NCI-H2196 (cell line): ENCODE results near the gene XRCC1.

ENCODE experiments used
- DNase-seq: peaks from one replicate; lab custom pipeline; 2025; ENCODE audit not compliant: unreplicated experiment; lab: John Stamatoyannopoulos, UW

XRCC1 gene

DNA sequence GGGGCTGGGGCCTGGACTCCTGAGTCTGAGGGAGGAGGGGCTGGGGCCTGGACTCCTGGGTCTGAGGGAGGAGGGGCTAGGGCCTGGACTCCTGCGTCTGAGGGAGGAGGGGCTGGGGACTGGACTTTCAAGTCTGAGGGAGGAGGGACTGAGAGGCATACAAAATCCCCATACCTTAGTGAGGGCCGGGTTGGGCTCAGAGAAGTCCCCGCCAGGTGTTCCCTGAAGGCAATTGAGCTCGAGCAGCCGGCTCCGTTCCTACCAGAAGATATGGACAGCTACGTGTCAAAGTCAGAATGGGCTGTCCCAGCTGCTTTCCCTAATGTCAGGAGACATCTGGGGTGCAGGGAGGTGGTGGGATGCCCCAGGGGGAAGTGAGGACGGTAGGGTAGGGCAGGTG is 80.2 kb downstream of the XRCC1 start:
- DNase-seq: no peak
